Stimulated activated CD4-positive, alpha-beta T cell treated with anti-CD3 and anti-CD28 coated beads, Interleukin-4, amount 100 ng/mL, for 48 hours (primary cell): Measurements from ENCODE around the gene OPA1.

Experiments used
- DNase-seq, 2 donors: peaks; one replicate each; pipeline ENCODE4 v3.0.0-alpha.2; 2020; ENCODE audit warnings: low read depth in 2 of 2

OPA1 gene

GRCh38 chr3:193704431-193704830, 111.4 kb downstream of the OPA1 start:
- DNase-seq = no peak

- no peak for DNase-seq
Measured at GRCh38 chr3:193708270-193708669, 115.3 kb downstream of the OPA1 start.

- DNase-seq = no peak
Measured at GRCh38 chr3:193710286-193711165, 117.5 kb downstream of the OPA1 start.

- DNase-seq = no peak
Measured at GRCh38 chr3:193711166-193711485, 118.1 kb downstream of the OPA1 start.

- no peak for DNase-seq
Measured at GRCh38 chr3:193711523-193711963, 118.5 kb downstream of the OPA1 start.

- no peak for DNase-seq
Measured at GRCh38 chr3:193711964-193712598, 119.1 kb downstream of the OPA1 start.

- no peak for DNase-seq
Measured at GRCh38 chr3:193712938-193713337, 119.9 kb downstream of the OPA1 start.

- no peak for DNase-seq
Measured at GRCh38 chr3:193714523-193715137, 121.6 kb downstream of the OPA1 start.

GRCh38 chr3:193716150-193716549, 123.1 kb downstream of the OPA1 start:
- no peak for DNase-seq

GRCh38 chr3:193719735-193720134, 126.7 kb downstream of the OPA1 start:
- no peak for DNase-seq

- DNase-seq = no peak
Measured at GRCh38 chr3:193720169-193720568, 127.2 kb downstream of the OPA1 start.

GRCh38 chr3:193722566-193722965, 129.6 kb downstream of the OPA1 start:
- no peak for DNase-seq

GRCh38 chr3:193727089-193727488, 134.1 kb downstream of the OPA1 start:
- no peak for DNase-seq

GRCh38 chr3:193728429-193729087, 135.6 kb downstream of the OPA1 start:
- no peak for DNase-seq

- no peak for DNase-seq
Measured at GRCh38 chr3:193729088-193729465, 136.1 kb downstream of the OPA1 start.

- DNase-seq = no peak
Measured at GRCh38 chr3:193729601-193730000, 136.6 kb downstream of the OPA1 start.

GRCh38 chr3:193730511-193730910, 137.5 kb downstream of the OPA1 start:
- DNase-seq = no peak

GRCh38 chr3:193730976-193731375, 138.0 kb downstream of the OPA1 start:
- no peak for DNase-seq

- DNase-seq = no peak
Measured at GRCh38 chr3:193731656-193732055, 138.6 kb downstream of the OPA1 start.

GRCh38 chr3:193732391-193732790, 139.4 kb downstream of the OPA1 start:
- no peak for DNase-seq

- no peak for DNase-seq
Measured at GRCh38 chr3:193732827-193733226, 139.8 kb downstream of the OPA1 start.

GRCh38 chr3:193734737-193735366, 141.8 kb downstream of the OPA1 start:
- DNase-seq = no peak
